HG03571 (cell line): ENCODE results near the gene ADARB2.
"Not testable (repeated sequence)": the region's sequence is repeated elsewhere in the genome, so short reads cannot be mapped to it uniquely, and the experiment has no call there.

Experiments used
- ATAC-seq: cut with Tn5 transposase; IDR thresholded peaks from one replicate; pipeline ENCODE4 v1.9.1; 2021; ENCODE audit not compliant: unreplicated experiment

ADARB2 gene

DNA sequence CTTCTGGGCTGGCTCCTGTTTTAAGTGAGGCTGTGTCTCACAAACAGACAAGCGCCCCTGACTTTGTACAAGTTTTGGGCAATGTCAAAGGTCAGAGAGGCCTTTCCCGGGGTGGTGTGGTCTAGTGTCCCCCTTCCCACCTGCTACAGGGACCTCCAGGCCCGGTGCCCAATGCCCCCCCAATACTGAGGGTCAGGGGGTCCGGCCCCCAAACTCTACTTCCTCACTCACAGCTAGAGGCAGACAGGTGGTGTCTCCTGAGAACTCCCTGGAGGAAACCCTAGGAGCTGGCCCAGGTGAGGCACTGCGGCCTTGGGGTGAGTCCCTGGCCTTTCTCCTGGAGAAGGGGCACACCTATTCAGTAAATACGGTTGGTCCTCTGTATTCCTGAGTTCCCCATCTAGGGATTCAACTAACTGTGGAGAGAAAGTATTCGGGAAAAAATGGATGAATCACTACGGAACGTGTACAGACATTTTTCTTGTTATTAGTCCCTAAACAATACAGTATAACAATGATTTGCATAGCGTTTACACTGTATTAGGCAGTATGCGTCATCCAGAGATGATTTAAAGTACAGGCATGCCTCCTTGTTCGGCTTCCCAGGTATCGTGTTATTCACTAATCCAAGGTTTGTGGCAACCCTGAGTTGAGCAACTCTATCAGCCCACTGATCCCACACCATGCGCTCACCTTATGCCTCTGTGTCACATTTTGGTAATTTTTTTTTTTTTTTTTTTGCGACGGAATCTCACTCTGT lies 373.0 kb downstream of the ADARB2 start:
- ATAC-seq: no peak

DNA sequence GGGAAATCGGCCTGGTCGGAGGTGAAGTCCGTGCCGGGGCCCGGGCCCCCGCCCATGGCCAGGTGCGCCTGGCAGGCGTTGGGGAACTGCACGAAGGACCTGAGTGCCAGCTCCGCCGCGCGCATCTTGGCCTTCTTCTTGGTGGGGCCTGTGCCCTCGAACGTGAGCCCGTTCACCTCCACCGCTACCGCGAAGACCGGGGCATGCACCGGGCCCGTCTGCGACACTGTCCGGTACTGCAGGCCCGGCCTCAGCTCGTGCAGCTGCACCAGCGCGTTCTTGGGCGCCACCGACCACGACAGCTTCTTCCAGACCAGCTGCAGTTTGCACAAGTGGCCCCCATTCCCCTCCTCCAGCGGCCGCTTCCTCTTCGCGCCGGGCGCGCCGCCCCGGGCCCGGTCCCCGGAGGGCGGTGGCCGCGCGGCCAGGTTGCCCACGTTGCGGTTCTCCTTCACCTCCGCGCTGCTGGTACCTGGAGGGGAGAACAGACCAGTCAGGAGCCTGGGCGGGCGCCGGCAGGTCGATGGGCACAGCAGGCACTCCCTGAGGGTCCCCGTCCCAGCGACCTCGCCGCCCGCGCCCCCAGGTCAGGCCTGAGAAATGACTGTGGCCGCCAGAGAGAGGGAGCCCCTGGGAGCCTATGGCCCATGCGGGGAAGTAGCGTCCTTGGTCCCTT lies 373.7 kb downstream of the ADARB2 start:
- no peak for ATAC-seq

DNA sequence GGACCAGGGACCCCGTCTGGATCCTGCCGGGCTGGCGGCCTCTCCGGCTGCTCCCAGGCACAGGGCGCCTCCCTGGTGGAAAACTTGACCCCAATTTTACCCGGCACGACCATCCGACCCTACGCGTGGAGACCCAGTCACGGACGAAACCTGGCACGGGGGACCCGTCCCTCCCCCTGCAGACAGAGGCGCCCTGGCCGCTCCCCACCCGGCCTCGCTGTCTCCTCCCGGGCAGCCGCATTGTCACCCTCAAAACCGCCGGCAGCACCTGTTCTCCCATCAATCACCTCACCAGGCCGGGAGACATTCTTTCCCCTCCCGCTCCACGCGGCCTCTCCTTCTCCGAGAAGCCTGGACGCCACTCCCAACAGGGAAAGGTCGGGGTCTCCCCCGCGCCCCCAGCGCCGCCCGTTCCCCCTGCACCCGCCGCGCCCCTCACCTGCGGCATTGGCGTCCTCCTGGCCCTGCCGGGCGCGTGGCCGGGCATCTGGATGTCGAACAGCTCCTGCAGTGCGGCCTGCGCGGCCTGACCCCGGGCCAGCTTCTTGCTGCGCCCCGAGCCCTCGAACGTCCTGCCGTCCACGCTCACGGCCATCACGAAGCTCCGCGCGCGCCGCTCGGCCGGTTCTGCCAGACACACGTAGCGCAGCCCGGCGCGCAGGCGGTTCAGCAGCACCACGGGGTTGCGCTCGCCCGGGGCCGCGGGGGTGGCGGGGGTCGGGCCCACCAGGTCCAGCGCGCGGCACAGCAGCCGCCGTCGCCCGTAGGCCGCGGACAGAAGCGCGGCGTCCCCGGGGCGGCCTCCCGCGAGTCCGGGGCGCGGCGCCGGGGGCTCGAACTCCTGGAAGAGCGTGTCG lies 374.5 kb downstream of the ADARB2 start:
- no peak for ATAC-seq

DNA sequence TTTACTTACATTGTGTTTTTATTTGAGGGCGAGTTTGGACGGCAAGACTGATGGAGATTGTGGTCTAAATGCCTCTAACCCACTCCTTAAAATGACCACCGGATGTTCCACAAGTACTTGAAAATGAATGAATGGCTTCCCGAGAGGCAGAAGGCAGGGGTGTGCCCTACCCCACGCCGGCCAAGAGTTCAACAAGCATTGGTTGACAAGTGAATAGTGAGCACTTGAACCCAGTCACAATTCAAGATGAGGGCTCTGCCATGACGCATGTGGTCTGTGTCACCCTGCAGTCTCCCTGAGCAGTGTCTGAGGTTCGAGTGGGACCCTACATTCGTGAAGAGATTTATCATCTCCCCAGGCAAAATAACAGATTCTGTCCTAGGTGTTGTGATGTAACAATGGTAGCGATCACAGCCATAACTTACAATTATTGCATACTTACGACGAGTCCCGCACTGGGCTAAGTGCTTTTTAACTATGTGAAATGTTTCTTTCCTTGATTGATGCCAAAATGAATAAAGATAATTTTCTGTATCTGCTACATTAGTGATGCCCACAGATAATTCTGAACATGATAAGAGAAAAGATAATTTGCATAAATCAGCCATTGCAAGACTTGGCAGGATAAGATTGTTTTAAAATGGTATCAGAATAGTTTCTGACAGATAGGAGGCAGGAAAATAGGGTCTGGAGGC lies 375.8 kb downstream of the ADARB2 start:
- ATAC-seq: no peak

DNA sequence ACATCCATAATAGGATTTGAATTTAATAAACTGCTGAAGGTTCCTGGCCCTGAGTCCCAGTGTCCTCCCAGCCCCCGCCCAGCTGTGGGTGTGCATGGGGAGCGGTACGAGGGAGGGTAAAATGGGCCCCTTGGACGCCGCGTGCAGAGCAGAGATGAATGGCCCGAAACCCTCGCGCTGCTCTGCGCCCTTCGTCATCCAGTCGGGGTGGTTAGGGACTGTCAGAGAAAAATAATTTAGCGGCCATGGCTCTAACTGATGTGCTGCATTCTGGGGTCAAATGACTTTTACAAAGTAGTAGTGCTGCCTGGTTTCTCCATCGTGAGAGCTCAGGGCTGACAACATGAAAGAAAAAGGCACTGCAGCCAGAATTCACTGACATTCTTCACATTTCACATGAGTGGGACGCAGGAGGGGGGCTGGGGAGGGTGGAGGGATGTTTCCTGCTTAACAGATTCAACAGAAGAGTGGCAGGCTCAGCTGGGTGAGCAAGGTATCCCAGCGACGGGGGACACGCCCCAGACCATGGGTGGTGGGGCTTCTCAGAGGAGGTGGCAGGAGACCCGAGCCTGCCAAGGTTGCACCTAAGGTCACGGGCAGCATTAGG lies 376.7 kb downstream of the ADARB2 start:
- no peak for ATAC-seq

DNA sequence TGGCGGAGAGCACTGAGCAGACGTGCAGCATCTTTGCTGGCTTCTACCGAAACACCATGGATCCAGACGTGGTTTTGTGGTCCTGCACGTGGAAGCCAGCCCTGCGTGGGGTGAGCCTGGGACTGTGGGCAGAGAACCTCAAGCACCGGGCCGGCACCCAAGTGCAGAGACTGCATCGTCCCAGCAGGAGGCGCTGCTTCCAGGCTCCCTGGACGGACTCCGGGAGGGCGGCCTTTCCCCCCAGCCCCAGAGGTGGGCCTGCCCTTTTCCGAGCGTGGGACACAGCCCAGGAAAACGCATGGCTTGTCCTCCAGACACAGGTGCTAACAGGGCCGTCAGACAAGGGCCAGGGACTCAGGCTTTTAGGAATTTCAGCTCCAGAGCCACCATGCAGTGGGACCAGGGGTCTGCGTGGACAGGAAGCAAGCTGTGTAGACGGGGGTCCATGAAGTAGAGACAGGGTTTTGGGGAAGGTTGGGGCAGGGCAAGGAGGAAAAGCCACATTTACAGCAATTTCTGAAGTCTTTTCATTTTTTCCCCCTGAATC lies 377.2 kb downstream of the ADARB2 start:
- ATAC-seq: no peak

DNA sequence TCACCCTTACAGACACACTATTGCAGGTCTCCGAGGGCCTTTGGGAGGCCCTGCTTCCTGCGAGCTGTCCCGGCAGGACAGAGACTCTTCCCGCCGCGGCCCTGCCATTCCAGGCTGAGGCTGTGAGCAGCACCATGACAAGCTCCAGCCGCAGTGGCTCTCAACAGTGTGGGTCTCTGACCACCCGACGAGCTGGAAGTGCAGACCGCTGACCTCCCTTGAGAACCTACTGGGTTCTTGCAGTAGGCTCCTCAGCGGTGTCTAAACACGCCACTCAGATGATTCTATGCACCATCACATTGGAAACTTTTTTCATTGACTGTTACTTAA lies 377.7 kb downstream of the ADARB2 start:
- no peak for ATAC-seq

DNA sequence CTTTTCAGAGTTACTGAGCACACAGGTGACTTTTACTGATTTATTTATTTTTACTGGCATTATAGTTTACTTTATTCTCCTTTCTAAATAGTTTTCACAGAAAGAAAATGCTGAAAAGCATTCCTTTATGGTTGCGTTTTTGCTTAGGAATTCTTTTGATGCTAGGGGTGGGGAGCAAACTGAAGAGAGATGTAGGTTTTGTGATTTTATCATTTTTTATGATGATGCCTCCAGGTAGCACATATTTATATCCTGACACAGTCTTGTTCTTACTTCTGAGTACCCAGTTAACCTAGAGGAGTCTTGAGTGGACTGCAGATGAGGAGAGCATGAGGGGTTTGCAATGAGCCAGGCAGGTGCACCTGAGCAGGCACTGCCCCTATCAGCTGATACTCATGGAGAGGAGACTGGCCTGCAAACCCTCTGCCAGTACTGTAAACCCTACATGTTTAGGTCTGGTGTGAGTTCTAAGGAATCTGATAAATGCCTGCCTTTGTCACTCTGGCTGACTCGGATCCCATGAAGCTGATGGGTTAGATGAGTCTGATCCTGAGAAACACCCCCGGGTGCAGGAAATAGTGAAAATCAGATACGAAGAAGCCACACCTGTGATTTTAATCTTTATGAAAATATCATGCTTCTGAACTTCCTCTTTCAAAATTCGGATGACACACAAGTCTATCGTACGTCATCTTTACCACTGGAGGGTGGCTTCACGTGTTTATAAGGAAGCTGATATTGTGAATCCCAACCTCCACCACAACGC lies 378.3 kb downstream of the ADARB2 start:
- ATAC-seq: no peak

DNA sequence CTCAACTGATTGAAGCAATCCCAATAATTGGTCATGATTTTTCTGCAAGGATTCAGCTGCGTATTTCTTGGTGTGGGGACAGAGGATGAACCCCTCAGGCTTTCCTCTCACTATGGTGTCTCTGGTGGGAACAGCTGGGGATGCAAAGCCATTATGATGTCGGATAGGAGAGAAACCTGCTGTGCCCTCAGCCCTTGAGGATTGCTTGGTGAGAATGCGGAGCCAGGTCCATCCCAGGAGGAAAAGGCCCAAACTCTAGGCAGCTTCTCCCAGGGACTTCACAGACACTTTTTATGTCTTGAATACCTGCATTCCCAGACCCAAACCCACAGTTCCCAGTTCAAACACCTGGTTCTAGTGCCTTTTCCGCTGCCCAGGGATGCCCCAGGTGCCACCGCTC lies 379.2 kb downstream of the ADARB2 start:
- no peak for ATAC-seq

DNA sequence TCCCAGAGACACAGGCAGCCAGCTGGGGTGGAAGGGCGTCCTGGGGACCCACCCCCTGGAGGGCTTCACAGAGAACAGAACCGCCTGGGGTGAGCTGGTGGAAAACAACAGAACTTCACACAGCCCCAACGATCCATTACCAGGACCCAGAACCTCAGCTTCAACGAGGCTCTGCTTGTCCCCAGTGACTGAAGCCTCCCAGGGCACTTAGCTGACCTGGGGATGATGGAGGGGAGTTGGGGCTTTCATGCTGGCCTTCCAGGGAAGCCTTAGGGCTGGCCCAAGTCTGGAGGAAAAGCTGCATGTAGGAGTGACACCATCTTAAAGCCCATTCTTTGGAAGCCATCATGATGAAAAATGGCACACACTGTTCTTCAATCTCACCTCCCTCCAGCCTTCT lies 381.0 kb downstream of the ADARB2 start:
- ATAC-seq: no peak

DNA sequence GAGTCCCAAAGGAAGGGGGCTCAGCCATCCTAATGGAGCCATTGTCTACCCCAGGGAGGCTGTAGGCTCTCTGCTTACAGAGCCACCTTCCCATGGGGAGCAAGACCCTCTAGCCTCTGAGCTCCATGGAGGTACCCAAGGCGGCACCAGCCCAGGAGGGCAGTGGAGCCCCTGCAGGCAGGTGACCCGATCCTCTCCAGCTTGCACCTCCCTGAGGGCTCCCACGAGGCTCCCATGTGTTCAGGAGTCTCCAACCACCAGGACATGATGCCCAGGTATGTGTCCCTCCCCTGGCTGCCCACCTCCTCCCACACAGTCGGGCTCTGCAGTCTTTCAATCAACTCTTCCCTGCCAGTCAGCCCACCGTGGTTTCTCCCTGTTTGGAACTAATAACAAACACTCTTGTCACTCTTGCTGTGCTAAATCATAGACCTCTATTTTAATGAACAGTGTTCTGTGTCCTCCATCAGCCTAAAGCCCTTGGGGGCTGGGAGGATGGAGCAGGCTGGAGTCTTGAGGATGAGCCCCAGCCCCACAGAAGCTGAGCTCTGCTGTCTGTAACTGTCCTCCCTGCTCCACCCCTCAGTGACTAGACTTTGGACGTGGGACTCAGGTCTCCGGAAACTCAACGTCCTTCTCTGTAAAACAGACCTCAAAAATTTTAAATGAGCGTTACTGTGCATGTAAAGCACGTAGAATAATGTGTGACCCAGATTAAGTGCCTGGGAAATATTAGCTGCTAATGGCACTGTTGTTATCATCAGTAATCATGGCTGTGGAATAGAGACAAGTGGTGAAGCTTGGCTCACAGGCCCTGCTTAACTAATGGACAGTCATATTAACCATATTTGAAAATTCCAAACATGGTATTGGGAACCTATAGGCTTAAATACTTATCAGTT lies 382.3 kb downstream of the ADARB2 start:
- no peak for ATAC-seq

DNA sequence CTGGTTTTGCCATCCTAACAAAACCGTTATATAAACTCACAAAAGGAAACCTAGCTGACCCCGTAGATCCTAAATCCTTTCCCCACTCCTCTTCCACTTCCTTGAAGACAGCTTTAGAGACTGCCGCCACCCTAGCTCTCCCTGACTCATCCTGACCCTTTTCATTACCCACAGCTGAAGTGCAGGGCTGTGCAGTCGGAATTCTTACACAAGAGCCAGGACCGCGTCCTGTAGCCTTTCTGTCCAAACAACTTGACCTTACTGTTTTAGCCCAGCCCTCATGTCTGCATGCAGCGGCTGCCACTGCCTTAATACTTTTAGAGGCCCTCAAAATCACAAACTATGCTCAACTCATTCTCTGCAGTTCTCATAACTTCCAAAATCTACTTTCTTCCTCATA lies 385.0 kb downstream of the ADARB2 start:
- ATAC-seq: not testable (repeated sequence)

DNA sequence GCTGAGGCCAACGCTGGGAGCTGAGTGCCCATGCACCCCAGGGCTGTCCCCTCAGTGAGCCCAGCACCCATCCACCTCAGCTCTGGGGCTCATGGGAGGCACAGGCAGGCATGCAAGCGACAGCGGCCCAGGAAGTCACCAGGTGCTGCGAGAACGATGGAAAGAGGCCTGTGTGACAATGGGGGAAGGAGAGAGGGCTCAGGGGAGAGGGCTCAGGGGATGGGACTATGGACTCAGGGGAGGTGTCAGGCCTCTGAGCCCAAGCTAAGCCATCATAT lies 388.6 kb downstream of the ADARB2 start:
- no peak for ATAC-seq

DNA sequence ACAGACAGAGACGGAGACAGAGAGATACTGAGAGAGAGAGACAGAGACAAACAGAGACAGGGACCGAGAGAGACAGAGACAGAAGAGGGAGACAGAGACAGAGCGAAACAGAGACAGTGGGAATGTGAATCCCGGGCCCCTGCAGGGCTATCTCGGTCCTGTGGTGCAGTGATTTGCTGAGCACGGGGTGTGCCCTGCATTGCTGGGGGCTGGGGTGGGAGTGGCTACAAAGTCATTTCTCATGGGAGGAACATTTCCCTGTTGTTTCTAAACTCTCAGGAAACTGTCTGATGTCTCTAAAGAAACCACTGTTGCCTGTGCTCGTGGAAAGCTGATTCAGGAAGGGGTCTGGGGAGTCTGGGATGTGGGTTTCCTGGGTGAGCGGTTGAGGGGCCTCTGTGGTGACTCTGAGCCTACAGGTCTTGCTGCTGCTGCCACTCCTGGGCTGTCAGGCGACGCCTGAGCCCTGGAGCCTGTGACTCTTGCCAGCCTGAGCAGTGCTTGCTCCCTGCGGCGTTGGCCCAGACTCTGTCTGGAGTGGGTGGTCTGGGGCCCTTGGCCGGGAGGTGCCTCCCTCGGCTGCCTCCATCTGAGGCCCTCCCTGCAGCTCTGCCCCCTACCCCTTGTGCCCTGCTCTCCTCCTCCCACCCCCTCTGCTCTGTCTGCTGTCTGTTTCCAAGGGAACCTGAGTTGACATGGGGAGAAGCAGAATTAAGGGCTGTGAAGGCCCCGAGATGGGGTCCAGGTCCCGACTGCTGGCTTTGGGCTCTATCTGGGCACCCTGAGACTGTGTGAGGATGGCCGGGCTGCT lies 389.2 kb downstream of the ADARB2 start:
- ATAC-seq: no peak

DNA sequence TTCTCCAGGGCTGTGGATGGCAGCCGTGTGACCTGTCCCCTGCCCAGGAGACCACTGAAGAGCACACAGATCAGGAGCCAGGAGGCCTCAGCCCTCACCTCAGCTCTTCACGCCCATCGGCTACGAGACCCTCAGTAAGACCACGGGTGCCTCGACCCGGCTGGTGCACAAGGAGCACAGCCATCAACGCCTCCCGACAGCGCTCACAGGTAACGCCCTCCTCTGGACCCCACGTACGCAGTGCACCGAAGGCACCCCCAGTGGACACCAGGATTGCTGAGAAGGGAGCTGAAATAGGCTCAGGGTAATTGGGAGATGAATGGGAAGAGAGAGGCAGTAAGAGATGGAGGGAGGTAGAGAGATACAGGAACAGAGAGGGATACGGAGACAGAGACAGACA lies 389.8 kb downstream of the ADARB2 start:
- ATAC-seq: no peak

DNA sequence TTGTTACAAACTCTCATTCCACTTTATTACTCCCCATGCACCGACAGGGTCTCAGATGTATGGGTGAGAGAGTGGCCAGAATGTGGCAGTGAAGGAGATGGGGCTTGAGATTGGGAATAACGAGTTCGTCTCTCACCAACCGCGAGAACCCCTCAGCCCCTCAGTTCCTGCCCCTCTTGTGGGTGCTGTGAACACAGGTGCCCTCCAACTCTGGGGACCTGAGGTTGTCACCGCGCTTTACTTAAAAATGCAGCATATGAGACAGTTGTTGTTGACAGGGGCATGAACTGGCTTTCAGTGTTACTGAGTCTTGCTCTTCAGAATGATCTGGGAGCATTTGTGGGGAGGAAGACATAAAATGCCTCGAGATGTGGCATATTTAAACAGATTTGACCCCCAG lies 391.1 kb downstream of the ADARB2 start:
- ATAC-seq: no peak

DNA sequence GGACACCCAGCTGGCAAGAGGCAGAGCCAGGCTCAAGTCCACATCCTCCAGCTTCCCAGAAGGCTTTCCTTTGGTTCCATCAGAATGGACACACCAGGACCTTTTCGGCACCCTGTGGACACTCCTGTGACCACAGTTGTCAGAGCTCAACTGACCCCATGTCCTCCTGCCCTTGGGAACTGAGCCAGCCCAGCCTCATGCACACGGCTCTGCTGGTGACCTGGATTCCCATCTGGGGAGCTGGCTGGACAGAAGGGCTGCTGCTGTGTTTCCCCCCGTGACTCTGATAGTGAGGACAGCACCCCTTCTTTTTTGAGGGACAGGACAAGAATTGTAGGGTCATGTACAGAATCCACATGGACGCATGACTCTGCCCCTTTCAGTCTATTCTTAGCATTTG lies 392.0 kb downstream of the ADARB2 start:
- no peak for ATAC-seq

DNA sequence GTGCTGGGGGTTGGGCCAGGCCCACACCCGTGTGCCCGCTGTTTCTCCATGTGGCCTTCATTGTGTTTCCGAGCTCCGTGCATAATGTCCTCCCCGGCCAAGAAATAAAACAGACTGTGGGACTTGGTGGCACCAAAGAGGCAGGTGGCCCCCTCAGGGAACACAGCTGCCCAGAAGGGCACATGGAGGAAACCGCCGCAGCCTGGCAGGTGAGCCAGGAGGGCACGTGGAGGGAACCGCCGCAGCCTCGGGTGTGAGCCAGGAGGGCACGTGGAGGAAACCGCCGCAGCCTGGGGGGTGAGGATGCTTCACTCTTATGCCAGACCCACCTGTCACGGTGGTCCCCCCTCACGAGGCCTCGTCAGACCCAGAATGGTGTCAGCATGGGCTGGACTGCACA lies 392.5 kb downstream of the ADARB2 start:
- ATAC-seq: no peak
